SH-SY5Y (cell line): Measurements from ENCODE around the gene POLG2.

Source experiments
- GATA2 ChIP-seq: IDR thresholded peaks from 2 replicates; pipeline ENCODE4 v1.6.1; 2011; ENCODE audit warnings: mild to moderate bottlenecking, low read depth, low read length
- GATA3 ChIP-seq: IDR thresholded peaks from 2 replicates; pipeline ENCODE4 v1.6.1; 2011; ENCODE audit warnings: low read depth, mild to moderate bottlenecking, low read length, moderate library complexity

- TF ChIP-seq GATA3: no peak
- TF ChIP-seq GATA2: no peak
Measured at GRCh38 chr17:64507413-64507782, 10.5 kb upstream of the POLG2 start.
